ENCODE measurements around the gene USP47. TPM values are rescaled to one million over a fixed set of nuclear protein-coding genes. Genes with fewer than 3 reads are reported as not detected.

Gene USP47
- total RNA-seq, 2 experiments from 2014 or later, result 34.5 to 38.4 TPM

DNA sequence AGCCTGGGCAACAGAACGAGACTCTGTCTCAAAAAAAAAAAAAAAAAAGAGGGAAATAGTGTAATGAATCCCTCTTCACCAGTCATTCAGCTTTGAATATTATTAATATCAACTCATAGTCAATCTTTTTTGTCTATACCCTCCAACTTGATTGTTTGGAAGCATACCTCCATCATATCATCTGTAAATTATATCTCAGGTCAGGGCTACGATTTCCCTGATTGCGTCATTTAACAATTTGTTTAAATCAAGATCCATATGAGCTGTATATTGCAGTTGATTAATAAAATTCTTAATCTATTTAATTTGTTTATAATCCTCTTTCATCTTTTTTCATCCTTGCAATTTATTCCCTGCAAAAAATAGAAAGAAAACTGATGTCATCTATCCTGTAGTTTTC, 60.2 kb downstream of the USP47 start:
- no peak for ATAC-seq
- peaks cover 21% of the 10 kb centered on the region for H3K36me3 Mint-ChIP-seq (ENCODE audit: low read depth)
- ChIA-PET POLR2A (no interaction called here), CTCF (interaction anchor here (1.6 kb wide), 1 partner anchor 45 kb away, joined by 3 read pairs; no protein-coding TSS in a partner anchor)
- no peaks in the 10 kb centered on the region for H3K27me3 Mint-ChIP-seq (ENCODE audit: low read depth)
- no peak overlapping the region for H3K4me3 Mint-ChIP-seq
- no peak for DNase-seq
- no peak overlapping the region for H3K27ac Mint-ChIP-seq
- H3K9me3 Mint-ChIP-seq (ENCODE audit: insufficient read depth), result no peaks in the 10 kb centered on the region
- H3K4me1 Mint-ChIP-seq (ENCODE audit: low read depth), result peaks cover 6% of the 10 kb centered on the region

DNA sequence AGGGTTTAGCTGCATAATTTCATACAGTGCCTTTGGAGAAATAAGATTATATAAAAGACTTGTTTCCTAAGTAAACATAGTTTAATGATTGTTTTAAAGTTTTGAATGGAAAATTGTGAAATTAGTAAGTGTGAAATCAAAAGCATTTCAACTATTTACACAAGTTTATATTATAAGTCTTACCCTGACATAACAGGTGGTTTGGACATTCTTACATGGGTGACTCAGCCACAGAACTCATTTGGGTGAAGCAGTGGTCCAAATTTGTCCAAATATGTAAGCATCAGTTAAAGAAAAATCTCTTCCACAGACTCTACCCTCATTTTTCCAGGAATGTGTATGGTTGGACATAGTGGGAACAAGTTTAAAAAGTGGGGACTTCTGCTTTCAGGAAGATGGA, 68.0 kb downstream of the USP47 start:
- H3K9me3 Mint-ChIP-seq (ENCODE audit: insufficient read depth), result no peaks in the 10 kb centered on the region
- H3K27ac Mint-ChIP-seq, result no peak overlapping the region
- ChIA-PET CTCF (interaction anchor here (1.6 kb wide), 1 partner anchor 13 kb away, joined by 3 read pairs; no protein-coding TSS in a partner anchor), POLR2A (no interaction called here)
- ATAC-seq (no peak), DNase-seq (no peak)
- peaks cover 31% of the 10 kb centered on the region for H3K36me3 Mint-ChIP-seq (ENCODE audit: low read depth)
- no peaks in the 10 kb centered on the region for H3K4me1 Mint-ChIP-seq (ENCODE audit: low read depth)
- no peaks in the 10 kb centered on the region for H3K27me3 Mint-ChIP-seq (ENCODE audit: low read depth)
- H3K4me3 Mint-ChIP-seq, result no peak overlapping the region

DNA sequence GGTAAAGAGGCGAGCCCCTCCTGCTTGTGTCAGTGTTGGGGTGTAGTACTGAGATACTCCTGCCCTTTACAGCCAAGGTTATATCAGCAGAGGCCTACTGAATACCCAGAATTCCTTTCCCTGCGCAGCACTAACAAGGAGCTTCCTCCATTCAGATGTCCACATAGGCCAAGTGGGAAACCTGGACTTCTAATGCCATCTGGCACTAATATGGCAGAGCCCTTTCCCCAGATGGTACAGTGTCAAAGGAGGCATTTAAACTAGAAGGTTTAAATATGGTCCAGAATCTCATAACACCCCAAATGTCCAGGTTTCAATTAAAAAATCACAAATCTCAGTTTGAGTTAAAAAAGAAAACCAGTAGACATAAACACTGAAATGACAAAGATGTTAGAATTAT, 68.8 kb downstream of the USP47 start:
- ATAC-seq, result no peak
- Mint-ChIP-seq H3K4me3 (no peak overlapping the region), H3K4me1 (ENCODE audit: low read depth) (no peaks in the 10 kb centered on the region), H3K27me3 (ENCODE audit: low read depth) (no peaks in the 10 kb centered on the region), H3K9me3 (ENCODE audit: insufficient read depth) (no peaks in the 10 kb centered on the region), H3K36me3 (ENCODE audit: low read depth) (peaks cover 28% of the 10 kb centered on the region), H3K27ac (no peak overlapping the region)
- POLR2A ChIA-PET, result no interaction called here
- DNase-seq, result no peak
- CTCF ChIA-PET, result no interaction called here

DNA sequence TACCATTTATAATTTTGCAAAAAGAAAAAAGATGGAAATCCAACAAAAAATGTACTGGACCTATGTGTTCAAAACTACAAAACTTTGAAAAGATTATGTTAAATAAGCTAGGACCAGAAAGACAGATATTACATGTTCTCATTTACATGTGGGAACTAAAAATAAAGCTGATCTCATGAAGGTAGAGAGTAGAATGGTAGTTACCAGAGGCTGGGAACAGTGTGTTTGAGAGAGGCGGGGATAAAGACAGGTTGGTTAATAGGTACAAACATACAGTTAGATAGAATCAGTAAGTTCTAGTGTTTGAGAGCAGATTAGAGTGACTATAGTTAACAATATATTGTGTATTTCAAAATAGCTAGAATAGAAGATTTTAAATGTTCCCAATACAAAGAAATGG, 71.6 kb downstream of the USP47 start:
- Mint-ChIP-seq H3K4me3 (no peak overlapping the region), H3K9me3 (ENCODE audit: insufficient read depth) (no peaks in the 10 kb centered on the region), H3K36me3 (ENCODE audit: low read depth) (peaks cover 33% of the 10 kb centered on the region), H3K27me3 (ENCODE audit: low read depth) (no peaks in the 10 kb centered on the region), H3K4me1 (ENCODE audit: low read depth) (no peaks in the 10 kb centered on the region), H3K27ac (no peak overlapping the region)
- ChIA-PET POLR2A (no interaction called here), CTCF (interaction anchor here (0.7 to 1.3 kb wide), 6 partner anchors 19 to 368 kb away, joined by 3 to 4 read pairs (median 3); no protein-coding TSS in a partner anchor)
- DNase-seq (no peak), ATAC-seq (no peak)

DNA sequence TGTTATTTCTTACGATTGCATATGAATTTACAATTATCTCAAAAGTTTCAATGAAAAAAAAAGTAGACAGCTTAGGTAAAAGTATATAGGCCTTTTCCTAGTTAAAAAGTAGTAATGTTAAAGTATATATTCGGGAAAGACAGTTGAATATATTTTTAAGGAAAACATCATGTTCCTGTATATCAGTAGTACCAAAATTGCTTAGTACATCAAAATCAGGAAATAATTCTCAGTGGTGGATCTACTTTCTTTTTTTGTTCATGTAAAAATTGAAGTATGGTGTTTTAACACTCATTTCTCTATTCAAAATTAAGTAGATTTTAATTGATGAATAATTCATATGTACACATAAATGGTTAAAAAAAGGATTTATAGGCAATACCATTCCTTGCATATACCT, 73.9 kb downstream of the USP47 start:
- POLR2A ChIA-PET, result no interaction called here
- CTCF ChIA-PET, result no interaction called here
- H3K4me3 Mint-ChIP-seq, result no peak overlapping the region

DNA sequence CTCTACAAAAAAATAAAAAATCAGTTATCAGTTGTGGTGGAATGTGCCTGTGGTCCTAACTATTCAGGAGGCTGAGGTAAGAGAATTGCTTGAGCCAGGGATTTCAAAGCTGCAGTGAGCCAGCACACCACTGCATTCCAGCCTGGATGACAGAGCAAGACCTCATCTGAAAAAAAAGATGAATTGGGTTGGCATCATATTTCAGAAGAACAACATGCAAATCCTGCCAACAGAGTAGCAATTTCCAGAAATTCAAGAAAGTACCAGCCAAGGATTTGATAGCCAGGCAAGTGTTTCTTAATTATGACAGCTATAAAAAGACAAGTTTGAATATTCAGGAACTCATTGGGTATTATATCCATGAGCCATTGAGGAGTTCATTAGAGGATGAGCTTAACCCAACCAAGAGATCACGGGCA, 75.2 kb downstream of the USP47 start:
- H3K27ac Mint-ChIP-seq, result no peak overlapping the region
- no peak overlapping the region for H3K4me3 Mint-ChIP-seq
- no peaks in the 10 kb centered on the region for H3K9me3 Mint-ChIP-seq (ENCODE audit: insufficient read depth)
- POLR2A ChIA-PET, result no interaction called here
- no peaks in the 10 kb centered on the region for H3K27me3 Mint-ChIP-seq (ENCODE audit: low read depth)
- H3K4me1 Mint-ChIP-seq (ENCODE audit: low read depth), result no peaks in the 10 kb centered on the region
- H3K36me3 Mint-ChIP-seq (ENCODE audit: low read depth), result peaks cover 22% of the 10 kb centered on the region
- CTCF ChIA-PET, result interaction anchor here (0.9 kb wide), 1 partner anchor 415 kb away, joined by 3 read pairs; no protein-coding TSS in a partner anchor
- DNase-seq, result no peak
- no peak for ATAC-seq

More for the DNA sequence above, 73.9 kb downstream of the USP47 start:
- Mint-ChIP-seq H3K36me3 (ENCODE audit: low read depth) (peaks cover 26% of the 10 kb centered on the region), H3K27ac (no peak overlapping the region), H3K4me1 (ENCODE audit: low read depth) (no peaks in the 10 kb centered on the region), H3K27me3 (ENCODE audit: low read depth) (no peaks in the 10 kb centered on the region), H3K9me3 (ENCODE audit: insufficient read depth) (no peaks in the 10 kb centered on the region)
- DNase-seq (no peak), ATAC-seq (no peak)

DNA sequence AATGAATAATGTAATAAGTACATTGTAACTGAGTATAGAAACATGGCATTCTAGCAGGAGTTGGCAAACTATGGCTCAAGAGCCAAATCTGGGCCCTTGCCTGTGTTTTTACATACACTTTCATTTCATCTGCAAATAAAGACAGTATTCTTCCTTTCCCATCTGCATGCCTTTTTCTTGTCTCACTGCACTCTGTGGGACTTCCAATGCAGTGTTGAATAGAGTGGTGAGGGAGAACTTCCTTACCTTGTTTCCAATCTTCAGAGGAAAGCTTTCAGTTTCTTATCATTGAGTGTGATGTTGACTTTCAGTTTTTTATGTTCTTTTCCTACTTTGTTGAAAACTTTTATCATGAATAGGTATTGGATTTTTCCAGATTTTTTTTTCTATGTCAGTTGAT, 82.1 kb downstream of the USP47 start:
- ChIA-PET CTCF (no interaction called here), POLR2A (interaction anchor here (0.6 kb wide), 1 partner anchor 1088 kb away, joined by 3 read pairs; no protein-coding TSS in a partner anchor)
- Mint-ChIP-seq H3K4me1 (ENCODE audit: low read depth) (peaks cover 19% of the 10 kb centered on the region), H3K27me3 (ENCODE audit: low read depth) (no peaks in the 10 kb centered on the region), H3K4me3 (no peak overlapping the region), H3K9me3 (ENCODE audit: insufficient read depth) (no peaks in the 10 kb centered on the region), H3K36me3 (ENCODE audit: low read depth) (peaks cover 51% of the 10 kb centered on the region), H3K27ac (no peak overlapping the region)
- DNase-seq (no peak), ATAC-seq (no peak)

DNA sequence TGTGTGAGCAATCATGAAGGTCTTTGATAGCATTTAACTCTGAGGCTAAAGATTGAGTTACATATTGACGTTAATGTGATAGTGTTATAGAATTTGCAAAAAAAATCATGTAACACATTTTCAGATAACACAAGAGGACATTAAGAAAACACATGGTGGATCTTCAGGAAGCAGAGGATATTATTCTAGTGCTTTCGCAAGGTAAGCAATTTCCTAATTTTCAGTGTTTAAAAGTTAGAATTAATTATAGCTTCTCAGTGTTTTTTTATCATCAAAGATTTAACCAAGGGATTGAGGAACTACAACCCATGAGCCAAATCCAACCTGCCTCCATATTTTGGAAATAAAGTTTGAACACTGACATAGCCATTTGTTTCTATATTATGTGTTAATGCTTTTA, 88.1 kb downstream of the USP47 start:
- CTCF ChIA-PET, result interaction anchor here (1.0 kb wide), 3 partner anchors 88 to 132 kb away, joined by 3 to 5 read pairs (median 3); partner anchors contain the start of gene USP47
- Mint-ChIP-seq H3K27ac (no peak overlapping the region), H3K4me3 (no peak overlapping the region), H3K4me1 (ENCODE audit: low read depth) (peaks cover 8% of the 10 kb centered on the region), H3K9me3 (ENCODE audit: insufficient read depth) (no peaks in the 10 kb centered on the region), H3K36me3 (ENCODE audit: low read depth) (peaks cover 47% of the 10 kb centered on the region), H3K27me3 (ENCODE audit: low read depth) (no peaks in the 10 kb centered on the region)
- DNase-seq, result no peak
- no peak for ATAC-seq
- POLR2A ChIA-PET, result no interaction called here

DNA sequence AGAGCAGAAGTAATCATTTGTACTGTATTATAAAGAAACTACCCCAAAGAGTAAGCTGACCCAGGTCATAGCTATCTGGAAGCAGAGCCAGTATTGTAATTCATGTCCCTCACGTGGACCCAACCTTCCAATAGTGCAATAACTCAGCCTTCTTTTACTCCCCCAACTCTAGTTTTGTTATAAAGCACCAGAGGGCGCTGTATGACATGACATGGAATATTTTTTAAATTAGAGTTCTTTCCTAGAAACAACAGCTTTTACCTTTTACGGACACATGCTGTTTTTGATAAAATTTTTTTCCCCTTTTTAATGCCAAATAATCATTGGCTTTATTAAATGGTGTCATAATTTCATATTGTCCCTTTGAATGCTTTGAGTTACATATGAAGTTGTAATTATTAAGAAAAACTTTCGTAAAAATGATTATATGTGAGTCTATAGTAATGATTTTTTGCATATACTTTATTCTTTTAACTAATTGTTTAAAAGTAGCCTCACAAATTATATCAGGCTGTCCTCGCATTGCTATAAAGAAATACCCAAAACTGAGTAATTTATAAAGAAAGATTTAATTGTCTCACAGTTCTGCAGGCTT, 89.8 kb downstream of the USP47 start:
- Mint-ChIP-seq H3K4me3 (no peak overlapping the region), H3K36me3 (ENCODE audit: low read depth) (peaks cover 36% of the 10 kb centered on the region), H3K4me1 (ENCODE audit: low read depth) (peaks cover 6% of the 10 kb centered on the region), H3K9me3 (ENCODE audit: insufficient read depth) (no peaks in the 10 kb centered on the region), H3K27ac (no peak overlapping the region), H3K27me3 (ENCODE audit: low read depth) (no peaks in the 10 kb centered on the region)
- ChIA-PET CTCF (interaction anchor here (0.6 to 2.6 kb wide), 22 partner anchors 10 to 352 kb away, joined by 3 to 31 read pairs (median 4); no protein-coding TSS in a partner anchor), POLR2A (no interaction called here)
- ATAC-seq (peak; percentile 49), DNase-seq (peak; percentile 27)

DNA sequence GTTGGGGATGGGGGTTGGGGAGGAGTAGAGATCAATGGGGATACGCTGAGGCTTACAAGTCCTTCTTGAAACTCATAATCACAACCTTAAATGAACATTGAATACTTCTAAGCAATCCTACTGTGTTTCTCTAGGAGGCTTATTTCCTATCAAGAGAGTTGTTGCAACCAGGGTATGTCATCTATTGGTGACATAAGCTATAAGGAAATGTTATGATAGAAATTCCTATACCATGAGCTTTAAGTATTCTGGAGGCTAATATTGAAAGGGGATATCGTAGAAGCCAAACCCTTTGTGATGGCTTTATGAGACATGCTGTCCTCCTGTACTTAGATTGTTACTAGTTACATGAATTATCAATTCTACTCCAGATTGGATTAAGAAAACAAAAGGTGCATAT, 93.8 kb downstream of the USP47 start:
- no peak for DNase-seq
- no peak for ATAC-seq
- Mint-ChIP-seq H3K36me3 (ENCODE audit: low read depth) (peaks cover 44% of the 10 kb centered on the region), H3K4me3 (no peak overlapping the region), H3K27me3 (ENCODE audit: low read depth) (no peaks in the 10 kb centered on the region), H3K27ac (no peak overlapping the region), H3K9me3 (ENCODE audit: insufficient read depth) (no peaks in the 10 kb centered on the region), H3K4me1 (ENCODE audit: low read depth) (no peaks in the 10 kb centered on the region)
- ChIA-PET CTCF (interaction anchor here (1.0 kb wide), 1 partner anchor 109 kb away, joined by 3 read pairs; no protein-coding TSS in a partner anchor), POLR2A (no interaction called here)

DNA sequence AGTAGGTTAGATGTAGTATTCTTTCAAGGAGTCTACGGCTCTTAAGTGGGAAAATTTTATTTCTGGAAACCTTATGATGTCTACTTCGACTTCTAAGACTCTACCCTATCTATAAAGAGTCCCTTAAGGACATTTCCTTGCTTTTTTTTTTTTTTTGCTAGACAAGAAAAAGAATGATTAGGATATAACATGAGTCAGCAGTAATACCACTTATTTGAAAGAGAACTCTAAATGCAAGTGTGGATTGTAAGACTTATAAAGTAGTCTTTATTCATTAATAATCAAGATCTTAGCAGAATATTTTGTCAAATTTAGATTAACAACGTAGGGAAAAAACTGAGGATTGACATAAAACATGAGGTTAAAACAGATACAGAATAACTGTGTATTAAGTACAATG, 95.7 kb downstream of the USP47 start:
- Mint-ChIP-seq H3K36me3 (ENCODE audit: low read depth) (peaks cover 50% of the 10 kb centered on the region), H3K9me3 (ENCODE audit: insufficient read depth) (no peaks in the 10 kb centered on the region), H3K27ac (no peak overlapping the region), H3K27me3 (ENCODE audit: low read depth) (no peaks in the 10 kb centered on the region), H3K4me1 (ENCODE audit: low read depth) (no peaks in the 10 kb centered on the region), H3K4me3 (no peak overlapping the region)
- CTCF ChIA-PET, result no interaction called here
- DNase-seq (no peak), ATAC-seq (no peak)
- POLR2A ChIA-PET, result no interaction called here

DNA sequence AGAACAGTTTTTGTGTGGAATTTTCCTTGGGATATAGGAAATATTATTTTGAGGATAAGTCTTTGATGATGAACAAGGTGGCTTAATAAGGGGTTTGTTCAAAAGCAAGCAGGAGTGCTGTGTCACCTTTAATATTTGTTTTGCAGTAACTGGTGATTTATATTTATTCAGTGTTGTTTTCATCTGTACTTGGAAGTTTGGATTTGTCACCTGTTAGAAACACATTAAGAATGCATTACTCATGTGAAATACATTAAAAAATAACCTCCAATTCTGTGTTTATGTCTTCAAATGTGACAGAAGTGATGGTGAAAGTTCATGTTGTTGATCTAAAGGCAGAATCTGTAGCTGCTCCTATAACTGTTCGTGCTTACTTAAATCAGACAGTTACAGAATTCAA, 96.2 kb downstream of the USP47 start:
- H3K27ac Mint-ChIP-seq, result no peak overlapping the region
- peaks cover 50% of the 10 kb centered on the region for H3K36me3 Mint-ChIP-seq (ENCODE audit: low read depth)
- no peak overlapping the region for H3K4me3 Mint-ChIP-seq
- no peak for DNase-seq
- H3K27me3 Mint-ChIP-seq (ENCODE audit: low read depth), result no peaks in the 10 kb centered on the region
- CTCF ChIA-PET, result interaction anchor here (1.3 kb wide), 3 partner anchors 25 to 106 kb away, joined by 3 to 5 read pairs (median 4); no protein-coding TSS in a partner anchor
- H3K9me3 Mint-ChIP-seq (ENCODE audit: insufficient read depth), result no peaks in the 10 kb centered on the region
- POLR2A ChIA-PET, result no interaction called here
- H3K4me1 Mint-ChIP-seq (ENCODE audit: low read depth), result no peaks in the 10 kb centered on the region
- ATAC-seq, result no peak

DNA sequence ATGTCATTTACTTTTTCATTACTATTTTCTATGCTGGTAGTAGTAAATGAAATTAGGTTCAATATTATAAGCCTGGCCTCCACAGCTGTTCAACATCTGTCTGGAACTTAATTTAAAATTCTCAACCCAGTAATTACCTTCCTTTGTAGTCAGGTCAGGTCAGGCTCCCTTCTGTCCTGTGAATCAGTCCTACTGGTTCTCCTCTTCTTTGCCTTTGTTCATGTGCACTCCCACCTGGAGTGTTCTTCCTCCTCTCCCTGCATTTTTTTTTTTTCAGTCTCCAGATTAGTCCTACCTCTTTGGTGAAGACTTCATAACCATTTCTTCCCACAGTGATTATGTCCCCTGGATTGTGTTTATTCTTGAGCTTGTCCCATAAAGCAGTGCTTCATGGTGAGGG, 98.8 kb downstream of the USP47 start:
- ATAC-seq (no peak), DNase-seq (no peak)
- ChIA-PET CTCF (no interaction called here), POLR2A (no interaction called here)
- H3K36me3 Mint-ChIP-seq (ENCODE audit: low read depth), result peaks cover 39% of the 10 kb centered on the region
- no peaks in the 10 kb centered on the region for H3K9me3 Mint-ChIP-seq (ENCODE audit: insufficient read depth)
- H3K27ac Mint-ChIP-seq, result no peak overlapping the region
- H3K27me3 Mint-ChIP-seq (ENCODE audit: low read depth), result no peaks in the 10 kb centered on the region
- H3K4me3 Mint-ChIP-seq, result no peak overlapping the region
- H3K4me1 Mint-ChIP-seq (ENCODE audit: low read depth), result no peaks in the 10 kb centered on the region
